ENCODE data around the gene ADARB2.

GRCh38 chr10:1323951-1324350 is 413.4 kb downstream of the ADARB2 start:
- TF ChIP-seq YY1 (IDR thresholded peaks at IDR 0.05; ENCODE audit: low read depth) (no peak), TEAD4 (IDR thresholded peaks at IDR 0.05) (no peak), TCF12 (IDR thresholded peaks at IDR 0.05; ENCODE audit: low read depth) (no peak)
- TF ChIP-seq, protein P1, sequence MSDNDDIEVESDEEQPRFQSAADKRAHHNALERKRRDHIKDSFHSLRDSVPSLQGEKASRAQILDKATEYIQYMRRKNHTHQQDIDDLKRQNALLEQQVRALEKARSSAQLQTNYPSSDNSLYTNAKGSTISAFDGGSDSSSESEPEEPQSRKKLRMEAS (IDR thresholded peaks at IDR 0.05) = no peak

All from Ishikawa (cell line).